ENCODE measurements around the gene SEH1L. TPM values are rescaled to one million over a fixed set of nuclear protein-coding genes. Genes with fewer than 3 reads are reported as not detected.
"Not testable (repeated sequence)": the region's sequence is repeated elsewhere in the genome, so short reads cannot be mapped to it uniquely, and the experiment has no call there.

Gene SEH1L
- total RNA-seq, 1 donor = 36.4 TPM

DNA sequence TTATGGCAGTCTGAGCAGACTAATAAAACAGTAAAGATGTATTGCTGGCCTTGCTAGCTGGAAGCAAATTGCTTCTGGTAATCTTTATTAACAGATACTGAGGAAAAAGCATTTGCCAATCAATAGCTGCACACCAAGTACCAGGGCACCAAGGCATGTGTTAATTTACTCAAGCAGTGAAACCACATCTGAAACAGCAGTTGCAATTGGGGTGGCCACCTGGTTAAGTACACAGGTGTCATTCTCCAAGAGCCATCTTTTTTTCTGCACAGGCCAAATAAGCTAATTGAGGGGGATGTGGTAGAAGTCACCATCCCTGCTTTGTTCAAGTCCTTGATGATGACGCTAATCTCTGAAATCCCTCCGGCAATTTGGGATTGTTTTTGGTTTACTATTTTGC is 8.6 kb upstream of the SEH1L start:
- no peak for DNase-seq (ENCODE audit: low read depth in 2 of 3, low spot score in 2 of 3)

DNA sequence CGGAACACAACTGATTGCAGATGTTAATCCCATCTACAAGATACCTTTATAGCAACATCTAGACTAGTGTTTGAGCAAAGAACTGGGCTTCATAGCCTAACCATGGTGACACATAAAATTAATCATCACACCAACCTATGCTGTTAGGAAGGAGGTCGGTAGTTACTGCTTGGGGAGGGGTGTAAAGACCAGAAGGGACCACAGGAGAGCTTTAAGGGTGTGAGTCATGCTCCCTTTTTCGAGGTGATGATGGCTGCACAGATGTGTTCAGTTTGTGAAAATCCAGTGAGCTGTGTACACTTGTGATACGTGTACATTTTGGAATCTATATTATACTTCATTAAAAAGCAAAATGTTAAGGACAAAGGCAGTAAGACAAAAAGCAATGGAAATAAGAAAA is 4.6 kb upstream of the SEH1L start:
- DNase-seq (ENCODE audit: low read depth in 2 of 3, low spot score in 2 of 3) = no peak

- DNase-seq (ENCODE audit: low read depth in 2 of 3, low spot score in 2 of 3) = no peak
Observed at GRCh38 chr18:12944709-12945108, 3.1 kb upstream of the SEH1L start.

GRCh38 chr18:12946549-12947284 is 1.1 kb upstream of the SEH1L start:
- peak in 2 of 3 donors; percentile 41 to 54 for DNase-seq (ENCODE audit: low read depth in 2 of 3, low spot score in 2 of 3)

GRCh38 chr18:12948050-12948804 is 416 bp downstream of the SEH1L start:
- DNase-seq (ENCODE audit: low read depth in 2 of 3, low spot score in 2 of 3) = peak; percentile 97 to 99 (median 98)

DNA sequence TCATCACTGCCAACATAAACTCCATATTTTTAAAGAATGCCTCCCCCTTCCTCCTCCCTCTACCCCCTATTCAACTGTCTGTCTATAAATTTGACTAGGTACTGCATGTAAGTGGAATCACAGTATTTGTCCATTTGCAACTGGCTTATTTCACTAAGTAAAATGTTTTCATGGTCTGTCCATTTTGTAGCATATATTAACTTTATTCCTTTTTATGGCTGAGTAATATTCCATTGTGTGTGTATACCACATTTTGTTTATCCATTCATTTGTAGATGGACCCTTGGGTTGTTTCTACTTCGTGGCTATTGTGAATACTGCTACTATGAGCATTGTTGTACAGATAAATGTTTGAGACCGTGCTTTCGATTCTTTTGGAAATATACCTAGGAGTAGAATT is 10.7 kb downstream of the SEH1L start:
- DNase-seq (ENCODE audit: low read depth in 2 of 3, low spot score in 2 of 3) = no peak

DNA sequence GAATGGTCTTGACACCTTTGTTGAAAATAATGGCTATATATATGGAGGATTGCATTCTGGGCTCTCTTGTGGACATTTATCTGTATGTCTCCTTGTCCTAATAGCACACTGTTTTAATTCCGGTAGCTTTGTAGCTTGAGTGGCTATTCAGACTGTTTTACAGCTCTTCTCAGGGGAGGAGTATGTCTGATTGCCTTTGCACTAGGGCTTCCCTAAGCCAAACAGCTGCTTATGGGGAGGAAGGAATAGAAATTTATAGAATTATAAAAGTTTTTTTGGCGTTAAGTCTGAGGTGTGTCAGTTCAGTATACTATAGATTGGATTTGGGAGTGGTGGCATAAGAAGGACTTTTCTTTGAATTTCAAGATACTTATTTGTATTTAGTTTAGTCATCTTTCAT is 12.6 kb downstream of the SEH1L start:
- DNase-seq (ENCODE audit: low read depth in 2 of 3, low spot score in 2 of 3) = no peak

DNA sequence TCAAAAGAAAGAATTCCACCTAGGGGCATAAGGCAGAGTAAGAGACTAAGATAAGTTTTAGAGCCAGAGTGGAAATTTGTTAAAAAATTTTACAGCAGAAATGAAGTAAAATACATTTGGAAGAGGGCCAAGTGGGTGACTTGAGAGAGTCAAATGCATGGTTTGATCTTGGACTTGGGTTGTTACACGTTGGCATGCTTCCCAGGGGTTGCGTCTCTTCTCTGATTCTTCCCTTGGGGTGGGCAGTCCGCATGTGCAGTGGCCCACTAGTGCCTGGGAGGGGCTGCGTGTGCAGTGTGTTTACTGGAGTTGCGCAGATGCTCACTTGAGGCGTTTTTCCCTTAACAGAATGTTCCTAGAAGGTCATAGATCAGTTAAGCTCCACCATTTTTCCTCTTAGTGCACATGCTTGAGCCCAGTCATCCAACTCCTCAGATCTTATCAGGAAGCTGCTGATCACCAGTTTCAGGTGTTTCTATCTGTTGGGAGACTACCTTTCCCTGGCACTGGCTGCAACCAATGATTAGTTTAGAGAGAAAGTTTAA is 13.1 kb downstream of the SEH1L start:
- DNase-seq (ENCODE audit: low read depth in 2 of 3, low spot score in 2 of 3) = no peak

DNA sequence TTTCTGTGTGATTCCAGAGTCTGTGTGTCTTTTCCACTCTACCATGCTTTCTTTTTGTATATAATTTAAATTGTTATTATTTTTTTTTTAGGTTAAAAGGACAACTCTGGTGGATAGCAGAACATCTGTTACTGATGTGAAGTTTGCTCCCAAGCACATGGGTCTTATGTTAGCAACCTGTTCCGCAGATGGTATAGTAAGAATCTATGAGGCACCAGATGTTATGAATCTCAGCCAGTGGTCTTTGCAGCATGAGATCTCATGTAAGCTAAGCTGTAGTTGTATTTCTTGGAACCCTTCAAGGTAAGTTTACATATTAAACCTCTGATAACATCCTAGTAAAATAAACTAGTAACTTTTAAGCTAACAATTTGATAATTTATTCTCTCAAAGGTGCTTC is 15.3 kb downstream of the SEH1L start:
- no peak for DNase-seq (ENCODE audit: low read depth in 2 of 3, low spot score in 2 of 3)

DNA sequence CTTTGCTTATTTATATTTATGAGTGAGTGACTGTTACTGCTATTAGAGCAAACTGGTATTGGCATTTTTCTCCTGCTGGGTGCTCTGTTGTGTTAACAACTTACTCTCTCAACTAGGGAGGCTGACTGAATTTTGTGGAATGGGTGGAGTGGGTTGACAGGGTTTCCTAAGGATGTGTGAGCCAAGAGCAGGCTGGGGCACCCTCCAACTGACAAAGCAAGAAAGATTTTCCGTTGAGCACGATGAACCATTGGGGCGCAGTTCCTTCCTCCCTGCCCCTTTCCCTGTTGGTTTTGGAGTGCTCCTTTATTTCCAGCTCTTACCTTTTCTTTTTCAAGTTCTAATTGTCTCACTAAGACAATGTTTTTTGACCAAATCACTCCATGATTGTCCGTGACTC is 20.3 kb downstream of the SEH1L start:
- no peak for DNase-seq (ENCODE audit: low read depth in 2 of 3, low spot score in 2 of 3)

DNA sequence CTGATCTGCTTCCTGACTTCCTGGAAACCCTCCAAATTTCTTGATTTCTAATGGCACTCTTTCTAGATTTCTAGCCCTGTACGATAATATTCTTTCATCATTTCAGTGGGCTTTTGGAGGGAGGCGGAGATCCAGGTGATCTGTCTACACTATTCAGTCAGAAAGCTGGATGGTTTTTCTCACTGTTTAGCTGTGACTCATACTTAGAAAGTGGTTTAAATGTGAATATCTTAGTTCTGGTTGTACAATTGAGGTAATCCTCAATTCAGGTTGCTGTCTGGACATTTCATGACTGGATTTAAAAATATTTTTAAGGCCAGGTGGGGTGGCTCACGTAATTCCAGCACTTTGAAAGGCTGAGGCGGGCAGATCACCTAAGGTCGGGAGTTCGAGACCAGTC is 20.8 kb downstream of the SEH1L start:
- no peak for DNase-seq (ENCODE audit: low read depth in 2 of 3, low spot score in 2 of 3)

DNA sequence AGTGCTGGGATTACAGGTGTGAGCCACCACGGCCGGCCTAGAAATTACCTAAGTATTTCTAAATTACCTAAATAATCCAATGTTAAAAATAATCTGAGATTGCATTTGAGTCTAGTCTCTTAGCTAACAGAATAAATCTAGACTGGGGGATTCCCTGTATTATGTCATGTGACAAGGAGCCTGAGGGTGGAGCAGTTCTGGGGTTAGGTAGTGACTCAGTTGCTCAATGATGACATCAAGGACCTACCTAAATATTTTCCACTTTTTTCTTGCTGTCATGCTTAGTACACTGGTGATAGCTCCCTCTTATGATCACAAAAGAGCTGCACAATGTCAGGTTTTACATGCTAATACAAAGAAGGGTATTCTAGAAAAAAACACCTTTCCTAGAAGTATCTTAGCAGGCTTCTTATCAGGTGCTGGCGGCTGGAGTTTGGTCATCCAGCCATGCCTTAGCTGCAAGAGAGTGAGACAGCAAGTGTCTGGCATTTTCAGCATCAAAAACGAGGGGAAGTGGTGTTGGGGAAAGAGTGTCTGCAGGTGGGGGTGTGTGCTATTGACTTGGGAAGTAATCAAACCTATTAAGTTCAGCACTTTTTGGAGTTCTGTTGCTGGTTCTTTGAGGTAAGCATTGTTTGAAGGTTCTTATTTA is 25.9 kb downstream of the SEH1L start:
- no peak for DNase-seq (ENCODE audit: low read depth in 2 of 3, low spot score in 2 of 3)

DNA sequence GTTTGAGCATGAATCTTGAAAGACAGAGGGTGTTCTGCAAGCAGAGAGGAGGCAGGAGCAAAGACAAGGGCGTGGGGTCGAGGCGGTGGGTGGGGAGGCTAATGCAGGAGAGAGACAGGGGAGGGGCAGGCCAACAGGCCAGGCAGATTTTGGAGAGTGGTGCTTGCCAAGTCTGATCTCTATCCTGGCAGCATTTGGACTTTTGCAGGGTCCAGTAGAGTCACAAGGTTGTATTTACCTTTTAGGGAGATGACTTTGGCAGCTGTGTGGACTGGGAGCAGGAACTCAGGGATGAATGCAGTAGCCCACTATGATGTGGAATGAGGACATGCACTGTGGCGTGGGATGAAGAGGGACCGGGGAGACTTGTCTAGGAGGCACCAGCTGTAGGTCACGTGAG is 27.7 kb downstream of the SEH1L start:
- DNase-seq (ENCODE audit: low read depth in 2 of 3, low spot score in 2 of 3) = no peak

GRCh38 chr18:12976305-12976704 is 28.5 kb downstream of the SEH1L start:
- no peak for DNase-seq (ENCODE audit: low read depth in 2 of 3, low spot score in 2 of 3)

DNA sequence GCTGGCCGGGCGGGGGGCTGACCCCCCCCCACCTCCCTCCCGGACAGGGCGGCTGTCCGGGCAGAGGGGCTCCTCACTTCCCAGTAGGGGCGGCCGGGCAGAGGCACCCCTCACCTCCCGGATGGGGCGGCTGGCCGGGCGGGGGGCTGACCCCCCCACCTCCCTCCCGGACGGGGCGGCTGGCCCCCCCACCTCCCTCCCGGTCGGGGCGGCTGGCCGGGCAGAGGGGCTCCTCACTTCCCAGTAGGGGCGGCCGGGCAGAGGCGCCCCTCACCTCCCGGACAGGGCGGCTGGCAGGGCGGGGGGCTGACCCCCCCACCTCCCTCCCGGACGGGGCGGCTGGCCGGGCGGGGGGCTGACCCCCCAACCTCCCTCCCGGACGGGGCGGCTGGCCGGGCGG is 32.3 kb downstream of the SEH1L start:
- not testable (repeated sequence) for DNase-seq (ENCODE audit: low read depth in 2 of 3, low spot score in 2 of 3)

DNA sequence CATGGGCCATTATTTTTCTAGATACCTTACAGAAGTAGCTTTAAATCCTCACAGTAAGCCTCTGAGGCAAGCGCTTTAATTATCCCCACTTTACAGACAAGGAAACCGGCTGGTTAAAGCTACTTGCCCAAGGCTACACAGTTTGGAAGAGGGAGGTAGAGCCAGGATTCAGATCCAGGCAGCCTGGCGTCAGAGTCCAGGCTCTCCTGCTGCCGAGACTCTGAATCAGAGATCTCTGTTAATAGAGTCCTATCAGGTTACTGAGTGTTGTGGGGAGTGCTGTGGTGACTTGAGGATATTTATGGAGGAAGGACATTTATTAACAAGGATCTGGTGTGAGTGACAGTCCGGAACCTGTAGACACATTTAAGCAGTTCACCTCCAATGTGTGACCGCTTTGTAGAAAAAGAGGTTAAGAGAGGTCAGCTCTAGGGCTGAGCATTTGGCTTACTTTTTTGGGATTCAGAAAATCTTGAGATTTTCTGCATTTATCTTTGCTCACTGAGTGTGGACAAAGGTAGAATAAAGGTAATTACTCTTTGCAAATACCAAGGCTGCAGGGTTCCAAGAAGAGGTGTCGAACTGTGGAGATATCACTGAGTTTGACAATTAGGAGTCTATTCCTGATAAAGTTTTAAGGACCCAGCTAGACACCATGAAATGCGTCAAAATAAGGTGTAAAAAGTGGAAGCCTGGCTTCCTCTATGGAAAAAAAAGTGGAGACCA is 41.7 kb downstream of the SEH1L start:
- DNase-seq (ENCODE audit: low read depth in 2 of 3, low spot score in 2 of 3) = no peak

DNA sequence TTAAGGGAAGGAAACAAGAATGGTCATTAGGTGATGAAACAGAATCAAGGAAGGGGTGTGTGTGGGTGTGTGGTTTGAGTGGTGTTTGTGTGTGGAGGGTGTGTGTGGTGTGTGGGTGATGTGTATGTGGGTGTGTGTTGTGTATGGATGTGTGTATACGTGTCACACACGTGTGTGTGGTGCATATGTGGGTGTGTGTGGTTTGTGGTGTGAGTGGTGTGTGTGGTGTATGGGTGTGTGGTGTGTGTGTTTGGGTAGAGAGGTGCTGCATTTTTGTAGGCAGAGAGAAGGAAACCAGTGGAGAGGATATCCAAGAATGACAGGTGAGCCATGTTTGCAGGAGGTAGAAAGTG is 42.3 kb downstream of the SEH1L start:
- no peak for DNase-seq (ENCODE audit: low read depth in 2 of 3, low spot score in 2 of 3)

DNA sequence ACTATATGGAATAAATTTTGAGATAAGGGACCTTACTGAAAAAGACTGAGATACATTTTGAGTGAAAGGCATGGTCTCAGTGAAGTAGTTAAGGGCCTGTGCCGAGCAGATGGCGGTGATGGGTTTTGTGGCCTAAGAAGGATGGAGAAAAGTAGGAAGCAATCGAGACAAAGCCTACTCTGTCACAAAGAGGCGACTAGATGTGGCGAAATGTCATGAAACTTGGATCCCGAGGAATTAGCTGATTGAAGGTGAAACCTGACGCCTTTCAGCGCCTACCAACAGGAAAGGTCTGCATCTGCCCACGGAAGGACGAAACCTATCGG is 42.8 kb downstream of the SEH1L start:
- DNase-seq (ENCODE audit: low read depth in 2 of 3, low spot score in 2 of 3) = peak in 1 of 3 donors; percentile 35

- DNase-seq (ENCODE audit: low read depth in 2 of 3, low spot score in 2 of 3) = peak; percentile 92 to 99 (median 98)
Observed at GRCh38 chr18:12990967-12991820, 43.4 kb downstream of the SEH1L start, which contains the start of gene CEP192. Gene CEP192 (plus strand): TSS chr18:12991362. CDS start chr18:12999425, 8,063 bp downstream.

DNA sequence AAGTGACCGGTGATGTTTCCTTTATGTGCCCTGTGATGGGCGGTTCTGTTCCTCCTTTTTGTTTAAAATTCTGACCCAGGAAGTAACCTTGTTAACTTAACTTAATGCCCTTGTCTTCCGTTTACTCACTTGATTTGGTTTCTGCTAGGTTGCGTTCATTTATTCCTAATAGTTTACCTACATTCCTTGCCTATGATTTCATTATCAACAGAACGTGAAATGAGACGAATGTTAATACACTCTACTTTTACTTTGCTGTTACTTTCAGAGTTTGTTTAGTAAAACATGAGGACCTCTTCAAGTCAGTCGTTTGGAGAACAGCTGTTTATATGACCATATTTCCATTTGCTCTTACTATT is 44.0 kb downstream of the SEH1L start:
- no peak for DNase-seq (ENCODE audit: low read depth in 2 of 3, low spot score in 2 of 3)
